ENCODE measurements around the gene DDX60. TPM values are rescaled to one million over a fixed set of nuclear protein-coding genes. Genes with fewer than 3 reads are reported as not detected.

DDX60 gene
- total and polyA plus RNA-seq, 2 experiments from 2014 or later, result 2.4 to 8.4 TPM

DNA sequence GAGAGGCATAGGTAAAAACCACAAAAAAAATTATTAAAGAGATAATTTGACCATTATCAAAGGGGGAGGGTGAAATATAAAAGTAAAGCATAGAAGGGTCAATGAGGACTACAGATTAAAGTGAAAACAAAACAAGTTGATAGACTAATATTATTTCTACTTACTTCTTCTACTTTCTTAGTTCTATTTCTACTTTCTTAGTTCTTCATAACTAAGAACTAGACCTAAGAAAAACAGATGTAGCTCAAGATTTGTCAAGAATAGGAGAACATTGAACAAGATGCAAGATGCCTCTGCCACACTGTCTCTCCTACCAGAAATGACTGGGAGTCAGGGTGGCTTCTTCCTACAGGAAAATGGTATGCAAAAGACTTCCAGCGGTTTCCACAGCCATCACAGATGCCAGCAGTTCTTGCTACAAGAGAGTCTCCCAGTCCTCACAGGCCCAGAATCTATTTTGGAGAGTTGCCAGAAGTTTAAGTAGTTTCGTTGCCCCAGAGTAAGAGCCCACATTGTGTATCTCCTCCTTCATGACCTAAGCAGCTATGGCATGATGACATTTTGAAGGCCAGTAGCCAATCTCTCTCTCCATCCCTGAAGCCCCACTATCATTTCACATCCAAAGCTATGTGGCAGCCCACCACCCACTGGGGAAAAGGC, 42.9 kb upstream of the DDX60 start:
- WGBS (ENCODE audit: low lambda C conversion rate, missing lambda C conversion rate), result 95% methylated on average over 2 of the region's 2 CpGs
- Histone ChIP-seq H3K27ac (no peak overlapping the region), H3K4me2 (no peak overlapping the region), H3K27me3 (no peaks in the 10 kb centered on the region), H2AFZ (no peak overlapping the region), H3K79me2 (no peaks in the 10 kb centered on the region), H3K9me3 (ENCODE audit: low read depth) (no peaks in the 10 kb centered on the region), H3K36me3 (replicated peaks; ENCODE audit: insufficient read depth, low read depth) (no peaks in the 10 kb centered on the region), H3K9me2 (replicated peaks; ENCODE audit: insufficient read depth) (no peaks in the 10 kb centered on the region), H3K4me3 (no peak overlapping the region), H3K4me1 (ENCODE audit: insufficient read depth) (no peaks in the 10 kb centered on the region), H4K20me1 (ENCODE audit: insufficient read depth, poor library complexity, severe bottlenecking) (no peaks in the 10 kb centered on the region)
- TF ChIP-seq EZH2 (IDR thresholded peaks at IDR 0.05; ENCODE audit: borderline replicate concordance), result no peak
- no peak for TF ChIP-seq EZH2phosphoT487 (IDR thresholded peaks at IDR 0.05; ENCODE audit: low read depth, severe bottlenecking, unreplicated experiment)
- TF ChIP-seq, protein P1, sequence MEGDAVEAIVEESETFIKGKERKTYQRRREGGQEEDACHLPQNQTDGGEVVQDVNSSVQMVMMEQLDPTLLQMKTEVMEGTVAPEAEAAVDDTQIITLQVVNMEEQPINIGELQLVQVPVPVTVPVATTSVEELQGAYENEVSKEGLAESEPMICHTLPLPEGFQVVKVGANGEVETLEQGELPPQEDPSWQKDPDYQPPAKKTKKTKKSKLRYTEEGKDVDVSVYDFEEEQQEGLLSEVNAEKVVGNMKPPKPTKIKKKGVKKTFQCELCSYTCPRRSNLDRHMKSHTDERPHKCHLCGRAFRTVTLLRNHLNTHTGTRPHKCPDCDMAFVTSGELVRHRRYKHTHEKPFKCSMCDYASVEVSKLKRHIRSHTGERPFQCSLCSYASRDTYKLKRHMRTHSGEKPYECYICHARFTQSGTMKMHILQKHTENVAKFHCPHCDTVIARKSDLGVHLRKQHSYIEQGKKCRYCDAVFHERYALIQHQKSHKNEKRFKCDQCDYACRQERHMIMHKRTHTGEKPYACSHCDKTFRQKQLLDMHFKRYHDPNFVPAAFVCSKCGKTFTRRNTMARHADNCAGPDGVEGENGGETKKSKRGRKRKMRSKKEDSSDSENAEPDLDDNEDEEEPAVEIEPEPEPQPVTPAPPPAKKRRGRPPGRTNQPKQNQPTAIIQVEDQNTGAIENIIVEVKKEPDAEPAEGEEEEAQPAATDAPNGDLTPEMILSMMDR (IDR thresholded peaks at IDR 0.05; ENCODE audit: poor library complexity), result no peak
- DNase-seq (ENCODE audit: low spot score), result no peak

DNA sequence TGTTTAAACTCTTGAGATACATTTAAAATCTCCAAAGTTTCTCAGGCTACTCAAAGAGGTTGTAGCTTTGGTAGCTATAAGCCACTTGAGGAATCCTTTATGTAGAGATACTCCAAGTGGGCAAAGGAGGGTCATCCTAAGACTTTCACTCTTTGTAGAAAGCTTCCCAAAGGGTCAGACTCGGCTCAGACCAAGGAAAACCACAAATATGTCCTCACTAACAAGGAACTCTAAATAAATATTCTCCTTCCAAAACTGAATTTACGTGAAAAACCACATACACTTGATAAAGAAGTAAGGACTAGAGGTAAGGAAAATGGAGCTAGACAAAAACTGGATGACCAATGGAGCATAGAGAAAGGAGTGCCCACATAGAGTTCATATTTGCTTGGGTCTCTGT, 41.7 kb upstream of the DDX60 start:
- Histone ChIP-seq H3K4me1 (ENCODE audit: insufficient read depth) (no peaks in the 10 kb centered on the region), H4K20me1 (ENCODE audit: insufficient read depth, poor library complexity, severe bottlenecking) (no peaks in the 10 kb centered on the region), H3K27me3 (no peaks in the 10 kb centered on the region), H3K4me2 (no peak overlapping the region), H3K27ac (no peak overlapping the region), H3K9me3 (ENCODE audit: low read depth) (no peaks in the 10 kb centered on the region), H3K79me2 (no peaks in the 10 kb centered on the region), H3K9me2 (replicated peaks; ENCODE audit: insufficient read depth) (no peaks in the 10 kb centered on the region), H3K36me3 (replicated peaks; ENCODE audit: insufficient read depth, low read depth) (no peaks in the 10 kb centered on the region), H3K4me3 (no peak overlapping the region), H2AFZ (no peak overlapping the region)
- no peak for DNase-seq (ENCODE audit: low spot score)
- TF ChIP-seq, protein P1 (IDR thresholded peaks at IDR 0.05; ENCODE audit: poor library complexity), result no peak
- TF ChIP-seq EZH2 (IDR thresholded peaks at IDR 0.05; ENCODE audit: borderline replicate concordance) (no peak), EZH2phosphoT487 (IDR thresholded peaks at IDR 0.05; ENCODE audit: low read depth, severe bottlenecking, unreplicated experiment) (no peak)
- 82% methylated on average over 2 of the region's 2 CpGs for WGBS (ENCODE audit: low lambda C conversion rate, missing lambda C conversion rate)

DNA sequence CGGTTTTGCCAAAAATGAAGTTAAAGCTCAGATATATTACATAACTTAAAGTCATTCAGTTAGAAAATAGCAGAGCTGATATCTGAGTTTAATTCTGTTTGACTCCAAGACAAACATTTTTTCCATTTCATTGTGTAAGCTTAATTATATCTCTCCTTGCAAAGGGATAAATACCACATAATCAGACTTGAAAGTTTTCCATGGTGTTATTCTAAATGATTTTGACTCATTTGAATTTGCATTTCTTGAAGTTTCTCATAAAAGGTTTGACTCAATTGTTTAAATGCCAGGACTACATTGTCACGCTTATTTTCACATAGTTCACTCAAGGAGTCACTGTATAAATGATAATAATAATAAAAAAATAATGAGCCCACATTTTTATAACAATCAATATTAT, 39.4 kb upstream of the DDX60 start:
- no peaks in the 10 kb centered on the region for H3K9me3 ChIP-seq (ENCODE audit: low read depth)
- WGBS (ENCODE audit: low lambda C conversion rate, missing lambda C conversion rate), result 49% methylated on average over 2 of the region's 2 CpGs
- DNase-seq (ENCODE audit: low spot score), result no peak
- H3K36me3 ChIP-seq (replicated peaks; ENCODE audit: insufficient read depth, low read depth), result no peaks in the 10 kb centered on the region
- no peak overlapping the region for H3K4me2 ChIP-seq
- no peaks in the 10 kb centered on the region for H3K4me1 ChIP-seq (ENCODE audit: insufficient read depth)
- H2AFZ ChIP-seq, result no peak overlapping the region
- TF ChIP-seq EZH2phosphoT487 (IDR thresholded peaks at IDR 0.05; ENCODE audit: low read depth, severe bottlenecking, unreplicated experiment) (no peak), EZH2 (IDR thresholded peaks at IDR 0.05; ENCODE audit: borderline replicate concordance) (no peak)
- TF ChIP-seq, protein P1 (IDR thresholded peaks at IDR 0.05; ENCODE audit: poor library complexity), result no peak
- no peak overlapping the region for H3K4me3 ChIP-seq
- no peaks in the 10 kb centered on the region for H3K9me2 ChIP-seq (replicated peaks; ENCODE audit: insufficient read depth)
- no peak overlapping the region for H3K27ac ChIP-seq
- H3K27me3 ChIP-seq, result no peaks in the 10 kb centered on the region
- H3K79me2 ChIP-seq, result no peaks in the 10 kb centered on the region
- no peaks in the 10 kb centered on the region for H4K20me1 ChIP-seq (ENCODE audit: insufficient read depth, poor library complexity, severe bottlenecking)

Measured in hepatocyte (in vitro differentiated cells).